ENCODE results near the gene DCUN1D5. TPM values are rescaled to one million over a fixed set of nuclear protein-coding genes. Genes with fewer than 3 reads are reported as not detected.

DCUN1D5 gene
- total and polyA plus RNA-seq, 2 of the 13 experiments (the other 11 are each of a cell fraction or from before 2014, with no cell fraction given), result 32.9 to 46.7 TPM

GRCh38 chr11:103091801-103092524, at the start of gene DCUN1D5 (continued):
- TF ChIP-seq, protein P1, sequence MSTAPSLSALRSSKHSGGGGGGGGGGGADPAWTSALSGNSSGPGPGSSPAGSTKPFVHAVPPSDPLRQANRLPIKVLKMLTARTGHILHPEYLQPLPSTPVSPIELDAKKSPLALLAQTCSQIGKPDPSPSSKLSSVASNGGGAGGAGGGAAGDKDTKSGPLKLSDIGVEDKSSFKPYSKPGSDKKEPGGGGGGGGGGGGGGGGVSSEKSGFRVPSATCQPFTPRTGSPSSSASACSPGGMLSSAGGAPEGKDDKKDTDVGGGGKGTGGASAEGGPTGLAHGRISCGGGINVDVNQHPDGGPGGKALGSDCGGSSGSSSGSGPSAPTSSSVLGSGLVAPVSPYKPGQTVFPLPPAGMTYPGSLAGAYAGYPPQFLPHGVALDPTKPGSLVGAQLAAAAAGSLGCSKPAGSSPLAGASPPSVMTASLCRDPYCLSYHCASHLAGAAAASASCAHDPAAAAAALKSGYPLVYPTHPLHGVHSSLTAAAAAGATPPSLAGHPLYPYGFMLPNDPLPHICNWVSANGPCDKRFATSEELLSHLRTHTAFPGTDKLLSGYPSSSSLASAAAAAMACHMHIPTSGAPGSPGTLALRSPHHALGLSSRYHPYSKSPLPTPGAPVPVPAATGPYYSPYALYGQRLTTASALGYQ (CRISPR knock-in tag; IDR thresholded peaks at IDR 0.05), result 0 out of 2 replicates have a peak, but pooled peaks have one; percentile 30
- TF ChIP-seq ZNF781 (CRISPR knock-in tag; IDR thresholded peaks at IDR 0.05; ENCODE audit: borderline replicate concordance, not compliant biosample characterization) (peak; percentile 60), HDAC2 (CRISPR knock-in tag; IDR thresholded peaks at IDR 0.05) (peak; percentile 73), ZNF296 (CRISPR knock-in tag; conservative IDR thresholded peaks at IDR 0.05) (no peak), RFXAP (CRISPR knock-in tag; IDR thresholded peaks at IDR 0.05; ENCODE audit: borderline replicate concordance) (peak; percentile 44; the same call in 1 of the 2 replicates), MXI1 (IDR thresholded peaks at IDR 0.05; ENCODE audit: borderline replicate concordance, low read depth, low read length) (peak; percentile 86; the same call in 1 of the 3 replicates), KLF16 (CRISPR knock-in tag; IDR thresholded peaks at IDR 0.05) (0 out of 4 replicates have a peak, but pooled peaks of 1 of the 2 experiments have one; percentile 55), ZNF768 (CRISPR knock-in tag; IDR thresholded peaks at IDR 0.05) (peak; percentile 24; the same call in 1 of the 2 replicates), DRAP1 (CRISPR knock-in tag; IDR thresholded peaks at IDR 0.05) (peak; percentile 88), POLR2G (IDR thresholded peaks at IDR 0.05; ENCODE audit: low read depth, low read length) (peak; percentile 92), GMEB1 (CRISPR knock-in tag; IDR thresholded peaks at IDR 0.05; ENCODE audit: borderline replicate concordance) (peak; percentile 86), ATF1 (CRISPR knock-in tag; IDR thresholded peaks at IDR 0.05) (peak; percentile 81), ZNF784 (CRISPR knock-in tag; IDR thresholded peaks at IDR 0.05; ENCODE audit: borderline replicate concordance) (peak; percentile 63), SP1 (IDR thresholded peaks at IDR 0.05) (no peak), SP1 (CRISPR knock-in tag; IDR thresholded peaks at IDR 0.05) (peak; percentile 88), BRCA1 (CRISPR knock-in tag; IDR thresholded peaks at IDR 0.05) (peak; percentile 70; the same call in 1 of the 2 replicates), ZNF501 (CRISPR knock-in tag; IDR thresholded peaks at IDR 0.05) (peak; percentile 80; the same call in 1 of the 2 replicates), BATF2 (CRISPR knock-in tag; IDR thresholded peaks at IDR 0.05) (peak; percentile 41; the same call in 1 of the 2 replicates), ZNF225 (CRISPR knock-in tag; IDR thresholded peaks at IDR 0.05) (peak; percentile 85; the same call in 1 of the 2 replicates), CAMTA2 (CRISPR knock-in tag; IDR thresholded peaks at IDR 0.05; ENCODE audit: borderline replicate concordance) (0 out of 2 replicates have a peak, but pooled peaks have one; percentile 25), POLR2A (IDR thresholded peaks at IDR 0.05; ENCODE audit: insufficient read depth in 1 of 2, low read depth in 2 of 2, low read length in 2 of 2) (peak; percentile 84 to 90)
- TF ChIP-seq, protein P2, sequence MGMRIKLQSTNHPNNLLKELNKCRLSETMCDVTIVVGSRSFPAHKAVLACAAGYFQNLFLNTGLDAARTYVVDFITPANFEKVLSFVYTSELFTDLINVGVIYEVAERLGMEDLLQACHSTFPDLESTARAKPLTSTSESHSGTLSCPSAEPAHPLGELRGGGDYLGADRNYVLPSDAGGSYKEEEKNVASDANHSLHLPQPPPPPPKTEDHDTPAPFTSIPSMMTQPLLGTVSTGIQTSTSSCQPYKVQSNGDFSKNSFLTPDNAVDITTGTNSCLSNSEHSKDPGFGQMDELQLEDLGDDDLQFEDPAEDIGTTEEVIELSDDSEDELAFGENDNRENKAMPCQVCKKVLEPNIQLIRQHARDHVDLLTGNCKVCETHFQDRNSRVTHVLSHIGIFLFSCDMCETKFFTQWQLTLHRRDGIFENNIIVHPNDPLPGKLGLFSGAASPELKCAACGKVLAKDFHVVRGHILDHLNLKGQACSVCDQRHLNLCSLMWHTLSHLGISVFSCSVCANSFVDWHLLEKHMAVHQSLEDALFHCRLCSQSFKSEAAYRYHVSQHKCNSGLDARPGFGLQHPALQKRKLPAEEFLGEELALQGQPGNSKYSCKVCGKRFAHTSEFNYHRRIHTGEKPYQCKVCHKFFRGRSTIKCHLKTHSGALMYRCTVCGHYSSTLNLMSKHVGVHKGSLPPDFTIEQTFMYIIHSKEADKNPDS (CRISPR knock-in tag; IDR thresholded peaks at IDR 0.05), result 0 out of 2 replicates have a peak, but pooled peaks have one; percentile 40
